Muscle of back (tissue), 11 donors: ENCODE results near the gene ID4. TPM values are rescaled to one million over a fixed set of nuclear protein-coding genes. Genes with fewer than 3 reads are reported as not detected.
"Not testable (repeated sequence)": the region's sequence is repeated elsewhere in the genome, so short reads cannot be mapped to it uniquely, and the experiment has no call there.

ENCODE experiments used
- DNase-seq, 3 donors: peaks; one replicate each; pipeline versions ENCODE4 v3.0.0 to v3.0.0-alpha.2; 2013
- polyA plus RNA-seq, 10 donors: library from polyadenylated mRNA; unstranded; fragments of 120-200 nt; gene quantifications; one replicate each; pipeline ENCODE4 v1.2.1, GENCODE V29; 2013; ENCODE audit not compliant: insufficient read length in 10 of 10

Gene ID4
- polyA plus RNA-seq, 10 donors = 4.0 to 7.3 (median 5.0) TPM

- DNase-seq = no peak
These were observed 7.0 kb upstream of the ID4 start for GRCh38 chr6:19830171-19830570.

GRCh38 chr6:19831358-19831757 is 5.8 kb upstream of the ID4 start:
- DNase-seq = no peak

GRCh38 chr6:19833947-19834346 is 3.2 kb upstream of the ID4 start:
- DNase-seq = no peak

- DNase-seq = no peak
These were observed 2.3 kb upstream of the ID4 start for GRCh38 chr6:19834858-19835257.

GRCh38 chr6:19835605-19836004 is 1.6 kb upstream of the ID4 start:
- no peak for DNase-seq

- DNase-seq = peak; percentile 14 to 81 (median 47)
These were observed 606 bp downstream of the ID4 start for GRCh38 chr6:19837511-19838441.

GRCh38 chr6:19838442-19839236 is 1.5 kb downstream of the ID4 start:
- peak in 2 of 3 donors; percentile 25 to 74 for DNase-seq

- no peak for DNase-seq
These were observed 2.0 kb downstream of the ID4 start for GRCh38 chr6:19839237-19839546.

GRCh38 chr6:19839788-19840187 is 2.6 kb downstream of the ID4 start:
- DNase-seq = no peak

GRCh38 chr6:19841181-19841580 is 4.0 kb downstream of the ID4 start:
- no peak for DNase-seq

- DNase-seq = no peak
These were observed 5.0 kb downstream of the ID4 start for GRCh38 chr6:19842030-19842615.

- DNase-seq = no peak
These were observed 7.5 kb downstream of the ID4 start for GRCh38 chr6:19844689-19845088.

- no peak for DNase-seq
These were observed 8.3 kb downstream of the ID4 start for GRCh38 chr6:19845266-19846041.

- DNase-seq = no peak
These were observed 11.4 kb downstream of the ID4 start for GRCh38 chr6:19848465-19849029.

GRCh38 chr6:19849196-19849595 is 12.0 kb downstream of the ID4 start:
- DNase-seq = no peak

- no peak for DNase-seq
These were observed 12.6 kb downstream of the ID4 start for GRCh38 chr6:19849755-19850154.

GRCh38 chr6:19851241-19852089 is 14.3 kb downstream of the ID4 start:
- DNase-seq = peak; percentile 63 to 80 (median 66)

GRCh38 chr6:19852090-19852457 is 14.9 kb downstream of the ID4 start:
- no peak for DNase-seq

- DNase-seq = no peak
These were observed 15.8 kb downstream of the ID4 start for GRCh38 chr6:19852927-19853326.

GRCh38 chr6:19854421-19855015 is 17.3 kb downstream of the ID4 start:
- not testable (repeated sequence) for DNase-seq
